ENCODE data around the gene SHANK1. TPM values are rescaled to one million over a fixed set of nuclear protein-coding genes. Genes with fewer than 3 reads are reported as not detected.

Gene SHANK1
- total RNA-seq, 1 experiment from 2014 or later = 0.47 TPM

DNA sequence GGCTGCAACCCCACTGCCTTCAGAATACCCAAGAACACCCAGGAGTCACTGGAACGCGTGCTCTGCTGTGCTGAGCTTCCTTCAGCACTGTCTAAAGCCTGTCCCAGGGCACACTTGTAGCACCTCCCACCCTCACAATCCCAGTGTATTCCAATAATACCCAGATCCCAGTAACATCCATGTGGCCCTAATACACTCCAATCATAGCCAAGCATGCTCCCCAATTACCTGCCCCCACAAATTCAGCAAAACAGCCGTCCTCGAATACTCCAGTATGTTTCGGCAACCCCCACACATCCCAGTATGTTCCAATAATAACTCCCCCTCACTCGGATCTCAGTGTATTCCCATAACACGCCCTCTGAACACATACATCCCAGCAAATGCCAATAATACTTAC is 29.2 kb downstream of the SHANK1 start:
- no peaks in the 10 kb centered on the region for H3K9me3 ChIP-seq (ENCODE audit: low read length)
- H3K4me1 ChIP-seq (ENCODE audit: insufficient read depth, low read length) = no peaks in the 10 kb centered on the region
- no peak overlapping the region for H2AFZ ChIP-seq (ENCODE audit: low read length)
- TF ChIP-seq, protein P1, sequence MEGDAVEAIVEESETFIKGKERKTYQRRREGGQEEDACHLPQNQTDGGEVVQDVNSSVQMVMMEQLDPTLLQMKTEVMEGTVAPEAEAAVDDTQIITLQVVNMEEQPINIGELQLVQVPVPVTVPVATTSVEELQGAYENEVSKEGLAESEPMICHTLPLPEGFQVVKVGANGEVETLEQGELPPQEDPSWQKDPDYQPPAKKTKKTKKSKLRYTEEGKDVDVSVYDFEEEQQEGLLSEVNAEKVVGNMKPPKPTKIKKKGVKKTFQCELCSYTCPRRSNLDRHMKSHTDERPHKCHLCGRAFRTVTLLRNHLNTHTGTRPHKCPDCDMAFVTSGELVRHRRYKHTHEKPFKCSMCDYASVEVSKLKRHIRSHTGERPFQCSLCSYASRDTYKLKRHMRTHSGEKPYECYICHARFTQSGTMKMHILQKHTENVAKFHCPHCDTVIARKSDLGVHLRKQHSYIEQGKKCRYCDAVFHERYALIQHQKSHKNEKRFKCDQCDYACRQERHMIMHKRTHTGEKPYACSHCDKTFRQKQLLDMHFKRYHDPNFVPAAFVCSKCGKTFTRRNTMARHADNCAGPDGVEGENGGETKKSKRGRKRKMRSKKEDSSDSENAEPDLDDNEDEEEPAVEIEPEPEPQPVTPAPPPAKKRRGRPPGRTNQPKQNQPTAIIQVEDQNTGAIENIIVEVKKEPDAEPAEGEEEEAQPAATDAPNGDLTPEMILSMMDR (conservative IDR thresholded peaks at IDR 0.05; ENCODE audit: low read depth, low read length) = no peak
- TF ChIP-seq EZH2phosphoT487 (IDR thresholded peaks at IDR 0.05; ENCODE audit: borderline replicate concordance, low read length) (no peak), EZH2 (IDR thresholded peaks at IDR 0.05; ENCODE audit: low read length, unreplicated experiment) (no peak)
- no TSS peak for BruUV-seq (replicated peaks)
- peaks cover 64% of the 10 kb centered on the region for H3K27me3 ChIP-seq (ENCODE audit: low read length)
- intact Hi-C loops (cut with micrococcal nuclease) = no loop called here
- DNase-seq (no peak), ATAC-seq (no peak)
- no peaks in the 10 kb centered on the region for H3K79me2 ChIP-seq (ENCODE audit: low read length)
- no peaks in the 10 kb centered on the region for H4K20me1 ChIP-seq (ENCODE audit: low read length)
- POLR2A ChIA-PET (ENCODE audit: unreplicated experiment) = no interaction called here
- no peak overlapping the region for H3K4me3 ChIP-seq (ENCODE audit: low read length)
- no peak overlapping the region for H3K27ac ChIP-seq (ENCODE audit: low read length)
- no peaks in the 10 kb centered on the region for H3F3A ChIP-seq (ENCODE audit: low read length, unreplicated experiment)
- H3K9ac ChIP-seq (ENCODE audit: low read length) = no peak overlapping the region
- no peaks in the 10 kb centered on the region for H3K36me3 ChIP-seq (ENCODE audit: low read depth, low read length)
- H3K9me2 ChIP-seq (replicated peaks; ENCODE audit: low read length) = no peaks in the 10 kb centered on the region
- H3K4me2 ChIP-seq (ENCODE audit: low read length) = no peak overlapping the region
- CTCF ChIA-PET = no interaction called here

DNA sequence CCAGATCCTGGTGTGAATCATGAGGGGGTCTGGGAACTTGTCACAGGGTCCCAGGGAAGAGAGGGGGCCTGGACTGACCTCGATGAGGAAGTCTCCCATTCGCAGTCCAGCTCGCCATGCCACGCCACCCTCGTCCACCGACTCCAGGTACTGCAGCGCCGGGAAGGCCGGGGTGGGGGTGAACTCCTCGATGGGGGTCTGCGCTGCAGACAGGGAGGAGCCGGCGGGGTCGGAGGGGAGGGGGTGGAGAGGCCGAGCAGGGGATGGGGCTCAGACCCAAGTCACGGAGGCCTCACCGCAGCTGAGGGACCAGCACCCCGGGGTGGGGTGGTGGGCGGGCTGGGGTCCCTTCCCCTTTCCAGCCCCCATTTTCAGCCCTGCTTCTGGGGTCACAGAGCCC is 30.8 kb downstream of the SHANK1 start:
- Histone ChIP-seq H2AFZ (ENCODE audit: low read length) (no peak overlapping the region), H3K9me2 (replicated peaks; ENCODE audit: low read length) (no peaks in the 10 kb centered on the region), H3K79me2 (ENCODE audit: low read length) (no peaks in the 10 kb centered on the region), H3F3A (ENCODE audit: low read length, unreplicated experiment) (no peaks in the 10 kb centered on the region), H4K20me1 (ENCODE audit: low read length) (no peaks in the 10 kb centered on the region), H3K9me3 (ENCODE audit: low read length) (no peaks in the 10 kb centered on the region), H3K4me3 (ENCODE audit: low read length) (no peak overlapping the region), H3K27me3 (ENCODE audit: low read length) (peaks cover 67% of the 10 kb centered on the region), H3K9ac (ENCODE audit: low read length) (no peak overlapping the region), H3K4me2 (ENCODE audit: low read length) (no peak overlapping the region), H3K4me1 (ENCODE audit: insufficient read depth, low read length) (no peaks in the 10 kb centered on the region), H3K27ac (ENCODE audit: low read length) (no peak overlapping the region), H3K36me3 (ENCODE audit: low read depth, low read length) (no peaks in the 10 kb centered on the region)
- ATAC-seq = no peak
- no TSS peak for BruUV-seq (replicated peaks)
- POLR2A ChIA-PET (ENCODE audit: unreplicated experiment) = no interaction called here
- no peak for DNase-seq
- CTCF ChIA-PET = no interaction called here
- TF ChIP-seq EZH2 (IDR thresholded peaks at IDR 0.05; ENCODE audit: low read length, unreplicated experiment) = no peak
- TF ChIP-seq, protein P1 (conservative IDR thresholded peaks at IDR 0.05; ENCODE audit: low read depth, low read length) = no peak
- intact Hi-C loops (cut with micrococcal nuclease) = no loop called here

DNA sequence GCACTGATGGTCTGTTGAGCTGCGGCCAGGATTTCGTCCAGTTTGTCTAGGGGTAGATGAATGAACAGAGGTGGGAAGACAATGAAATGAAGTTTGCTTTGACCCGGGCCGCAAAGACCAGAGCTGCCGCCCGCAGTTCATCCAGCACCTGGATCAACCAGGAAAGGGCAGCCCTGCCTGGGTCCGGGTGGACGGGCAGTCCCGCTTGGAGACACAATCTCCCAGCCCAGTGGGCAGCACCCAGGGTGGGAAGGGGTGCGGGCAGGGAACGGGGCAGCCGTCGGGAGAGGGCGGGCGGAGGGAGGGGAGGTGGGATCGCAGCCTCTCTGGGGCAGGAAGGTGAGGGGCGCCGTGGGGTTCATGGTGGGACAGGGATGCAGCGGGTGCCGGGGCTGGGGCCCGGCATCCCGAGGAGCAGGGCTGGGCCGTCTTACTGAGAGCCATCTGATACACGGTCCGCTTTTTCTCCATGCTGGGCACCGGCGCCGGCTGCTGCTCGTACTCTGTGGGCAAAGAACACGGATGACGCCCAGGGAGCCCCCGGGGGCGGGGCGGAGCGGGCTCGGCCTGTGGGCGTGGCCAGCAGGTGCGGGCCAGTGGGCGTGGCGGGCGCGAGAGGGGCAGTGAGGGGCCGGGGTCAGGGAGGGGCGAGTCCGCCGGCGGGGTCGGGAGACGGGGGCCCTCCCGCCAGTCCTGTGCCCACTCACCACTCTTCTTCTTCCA is 33.1 kb downstream of the SHANK1 start:
- no peak; the same call in 1 of the 2 replicates for TF ChIP-seq EZH2phosphoT487 (IDR thresholded peaks at IDR 0.05; ENCODE audit: borderline replicate concordance, low read length)
- TF ChIP-seq, protein P1 (conservative IDR thresholded peaks at IDR 0.05; ENCODE audit: low read depth, low read length) = no peak
- no peak for TF ChIP-seq EZH2 (IDR thresholded peaks at IDR 0.05; ENCODE audit: low read length, unreplicated experiment)
- H3K4me3 ChIP-seq (ENCODE audit: low read length) = no peak overlapping the region
- intact Hi-C loops (cut with micrococcal nuclease) = no loop called here
- H3K36me3 ChIP-seq (ENCODE audit: low read depth, low read length) = no peaks in the 10 kb centered on the region
- H3K79me2 ChIP-seq (ENCODE audit: low read length) = no peaks in the 10 kb centered on the region
- peaks cover 60% of the 10 kb centered on the region for H3K27me3 ChIP-seq (ENCODE audit: low read length)
- H2AFZ ChIP-seq (ENCODE audit: low read length) = no peak overlapping the region
- DNase-seq (no peak), ATAC-seq (no peak)
- H4K20me1 ChIP-seq (ENCODE audit: low read length) = no peaks in the 10 kb centered on the region
- no TSS peak for BruUV-seq (replicated peaks)
- no peaks in the 10 kb centered on the region for H3K9me2 ChIP-seq (replicated peaks; ENCODE audit: low read length)
- H3K27ac ChIP-seq (ENCODE audit: low read length) = no peak overlapping the region
- ChIA-PET POLR2A (ENCODE audit: unreplicated experiment) (no interaction called here), CTCF (no interaction called here)
- H3F3A ChIP-seq (ENCODE audit: low read length, unreplicated experiment) = no peaks in the 10 kb centered on the region
- no peaks in the 10 kb centered on the region for H3K9me3 ChIP-seq (ENCODE audit: low read length)
- no peak overlapping the region for H3K4me2 ChIP-seq (ENCODE audit: low read length)
- H3K4me1 ChIP-seq (ENCODE audit: insufficient read depth, low read length) = no peaks in the 10 kb centered on the region
- H3K9ac ChIP-seq (ENCODE audit: low read length) = no peak overlapping the region
